PC-3 (cell line): Measurements from ENCODE around the gene RUVBL2. TPM values are rescaled to one million over a fixed set of nuclear protein-coding genes. Genes with fewer than 3 reads are reported as not detected.

ENCODE experiments used
- ATAC-seq: fragments of 200-7000 bp; cut with Tn5 transposase; 2 replicates; pipeline ENCODE4 v1.9.1; 2020; ENCODE audit warnings: mild to moderate bottlenecking, moderate library complexity
- BruUV-seq: library from RNA; stranded (reverse); fragments of 400-500 nt; replicated peaks from 2 replicates; lab custom pipeline; 2021; lab: Mats Ljungman, UMichigan
- CTCF ChIA-PET: fragments of 300-600 bp; sonication (Branson Sonifier 250); formaldehyde crosslinking; loops from one replicate; lab custom pipeline; 2022; ENCODE audit warnings: antibody characterized with exemption; lab: Charles Lee
- POLR2A ChIA-PET: fragments of 300-600 bp; sonication (Branson Sonifier 250); formaldehyde crosslinking; loops from one replicate; lab custom pipeline; 2022; ENCODE audit warnings: antibody characterized with exemption; ENCODE audit not compliant: unreplicated experiment; lab: Charles Lee
- DNase-seq: peaks from one replicate; pipeline ENCODE4 v3.0.0-alpha.2; 2015
- H2AFZ ChIP-seq: fragments of 300-600 bp; sonication (generic); 2 replicates; pipeline ENCODE4 v1.6.0; 2016; ENCODE audit warnings: antibody characterized with exemption, low read length
- H3F3A ChIP-seq: fragments of 300-600 bp; sonication (generic); one replicate; pipeline ENCODE4 v1.6.0; 2017; ENCODE audit warnings: antibody characterized with exemption, low read length, control low read depth, mild to moderate bottlenecking; ENCODE audit not compliant: unreplicated experiment
- H3K27ac ChIP-seq: fragments of 300-600 bp; sonication (generic); 2 replicates; pipeline ENCODE4 v1.5.1; 2016; ENCODE audit warnings: mild to moderate bottlenecking, low read length
- H3K27me3 ChIP-seq: fragments of 300-600 bp; sonication (generic); 2 replicates; pipeline ENCODE4 v1.6.1; 2016; ENCODE audit warnings: low read length, mixed read lengths
- H3K36me3 ChIP-seq: fragments of 300-600 bp; sonication (generic); 2 replicates; pipeline ENCODE4 v1.6.1; 2016; ENCODE audit warnings: low read depth, mixed run types, low read length, mixed read lengths
- H3K4me1 ChIP-seq: fragments of 300-600 bp; sonication (generic); 2 replicates; pipeline ENCODE4 v1.5.1; 2016; ENCODE audit warnings: low read length; ENCODE audit not compliant: insufficient read depth
- H3K4me2 ChIP-seq: fragments of 300-600 bp; sonication (generic); 2 replicates; pipeline ENCODE4 v1.6.0; 2016; ENCODE audit warnings: low read length
- H3K4me3 ChIP-seq: fragments of 300-600 bp; sonication (generic); 2 replicates; pipeline ENCODE4 v1.5.1; 2016; ENCODE audit warnings: mild to moderate bottlenecking, low read length, mixed read lengths
- H3K79me2 ChIP-seq: fragments of 300-600 bp; sonication (generic); 2 replicates; pipeline ENCODE4 v1.6.1; 2017; ENCODE audit warnings: low read length, mixed read lengths
- H3K9ac ChIP-seq: fragments of 300-600 bp; sonication (generic); 2 replicates; pipeline ENCODE4 v1.6.0; 2016; ENCODE audit warnings: mild to moderate bottlenecking, low read length
- H3K9me2 ChIP-seq: fragments of 300-600 bp; sonication (generic); replicated peaks from 2 replicates; pipeline ENCODE4 v1.6.1; 2016; ENCODE audit warnings: mixed run types, low read length, mixed read lengths
- H3K9me3 ChIP-seq: fragments of 300-600 bp; sonication (generic); 2 replicates; pipeline ENCODE4 v1.6.1; 2016; ENCODE audit warnings: low read length, mixed read lengths
- H4K20me1 ChIP-seq: fragments of 300-600 bp; sonication (generic); 2 replicates; pipeline ENCODE4 v1.6.1; 2016; ENCODE audit warnings: low read length, mixed read lengths
- CTCF ChIP-seq: fragments of 300-600 bp; sonication (generic); conservative IDR thresholded peaks from 2 replicates; pipeline ENCODE4 v1.5.1; 2017; ENCODE audit warnings: antibody characterized with exemption, low read depth, mild to moderate bottlenecking, low read length
- EZH2 ChIP-seq: fragments of 300-600 bp; sonication (generic); IDR thresholded peaks from one replicate; pipeline ENCODE4 v1.6.1; 2017; ENCODE audit warnings: antibody characterized with exemption, mild to moderate bottlenecking, low read length; ENCODE audit not compliant: unreplicated experiment
- EZH2phosphoT487 ChIP-seq: fragments of 300-600 bp; sonication (generic); IDR thresholded peaks from 2 replicates; pipeline ENCODE4 v1.6.1; 2018; ENCODE audit warnings: mild to moderate bottlenecking, antibody characterized with exemption, low read length, borderline replicate concordance
- intact Hi-C: fragments of 100-400 bp; cut with micrococcal nuclease; formaldehyde crosslinking; loops from 2 replicates; pipeline ENCODE4 v1.9.0; 2023
- total RNA-seq: library from RNA; depleted of rRNA; stranded (reverse); fragments of >200 nt; gene quantifications from 2 replicates; pipeline ENCODE4 v1.2.3, GENCODE V29; 2014

RUVBL2 gene
- total RNA-seq, 1 experiment from 2014 or later: 291 TPM

- Histone ChIP-seq H3K36me3 (no peaks in the 10 kb centered on the region), H2AFZ (peak overlapping the region; percentile 87)
- BruUV-seq: TSS peak; percentile 53
Measured at GRCh38 chr19:48953990-48954594, 39.6 kb upstream of the RUVBL2 start.

GRCh38 chr19:48954595-48955307, 38.9 kb upstream of the RUVBL2 start, which contains the start of gene BAX:
Gene BAX (plus strand): TSS chr19:48954875. CDS start chr19:48954929, 54 bp downstream.
- BruUV-seq: TSS peak; percentile 64
- ATAC-seq: peak; percentile 91
- CTCF ChIA-PET: no interaction called here

More at GRCh38 chr19:48953990-48954594, 39.6 kb upstream of the RUVBL2 start:
- Histone ChIP-seq H3K79me2 (peaks cover 15% of the 10 kb centered on the region), H3K9me3 (no peaks in the 10 kb centered on the region), H3K4me2 (peak overlapping the region; percentile 83), H3F3A (no peaks in the 10 kb centered on the region), H3K27me3 (no peaks in the 10 kb centered on the region), H3K27ac (no peak overlapping the region), H3K4me1 (peaks cover 4% of the 10 kb centered on the region; the same call in 1 of the 2 replicates), H3K9me2 (no peaks in the 10 kb centered on the region), H4K20me1 (no peaks in the 10 kb centered on the region), H3K9ac (peak overlapping the region; percentile 94; the same call in 1 of the 2 replicates), H3K4me3 (peak overlapping the region; percentile 87)
- CTCF ChIA-PET: no interaction called here
- POLR2A ChIA-PET: interaction anchor here (0.6 kb wide), 1 partner anchor 39 kb away, joined by 4 read pairs; the partner anchor contains the start of gene GYS1
- no peak for DNase-seq
- TF ChIP-seq EZH2: no peak
- no peak for TF ChIP-seq CTCF
- TF ChIP-seq EZH2phosphoT487: no peak
- ATAC-seq: no peak
- intact Hi-C loops: no loop called here

More at GRCh38 chr19:48954595-48955307, 38.9 kb upstream of the RUVBL2 start, which contains the start of gene BAX:
- intact Hi-C loops: no loop called here
- peak within 1 kb of the TSS; percentile 94 for H3K9ac ChIP-seq
- H3F3A ChIP-seq: no peaks in the 10 kb centered on the region
- POLR2A ChIA-PET: interaction anchor here (0.6 kb wide), 1 partner anchor 38 kb away, joined by 4 read pairs; the partner anchor contains the start of gene GYS1
- TF ChIP-seq EZH2 (no peak), CTCF (no peak), EZH2phosphoT487 (no peak)
- H3K4me2 ChIP-seq: peak within 1 kb of the TSS; percentile 83
- peaks cover 15% of the 10 kb centered on the region for H3K79me2 ChIP-seq
- peak within 1 kb of the TSS; percentile 11; the same call in 1 of the 2 replicates for H3K27ac ChIP-seq
- no peaks in the 10 kb centered on the region for H3K27me3 ChIP-seq
- H3K9me3 ChIP-seq: no peaks in the 10 kb centered on the region
- H4K20me1 ChIP-seq: no peaks in the 10 kb centered on the region
- peak; percentile 93 for DNase-seq
- H3K36me3 ChIP-seq: no peaks in the 10 kb centered on the region
- H3K4me3 ChIP-seq: peak within 1 kb of the TSS; percentile 87
- H3K9me2 ChIP-seq: no peaks in the 10 kb centered on the region
- H3K4me1 ChIP-seq: peaks cover 4% of the 10 kb centered on the region; the same call in 1 of the 2 replicates
- H2AFZ ChIP-seq: peak within 1 kb of the TSS; percentile 87
